ENCODE measurements around the gene IGHMBP2.

DNA sequence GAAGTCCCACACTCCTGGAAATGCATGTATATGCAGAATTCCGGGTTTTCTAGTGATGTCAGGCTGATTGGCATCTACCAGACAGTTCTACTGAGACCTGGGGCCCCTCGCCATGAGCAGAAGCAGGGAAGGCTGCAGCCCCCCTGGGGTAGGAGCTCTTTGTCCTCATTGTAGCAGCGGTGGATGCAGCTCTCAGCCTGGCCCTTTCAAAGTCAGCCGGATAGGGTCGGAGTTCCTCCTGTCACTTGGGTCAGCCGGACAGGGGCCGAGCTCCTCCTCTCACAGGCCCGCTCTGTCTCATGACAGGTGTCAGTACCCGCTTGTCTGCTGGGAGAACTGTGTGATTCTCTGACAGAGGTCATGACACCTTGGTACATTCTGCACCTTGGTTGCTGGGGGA is 47.1 kb downstream of the IGHMBP2 start:
- TF ChIP-seq, protein P1, sequence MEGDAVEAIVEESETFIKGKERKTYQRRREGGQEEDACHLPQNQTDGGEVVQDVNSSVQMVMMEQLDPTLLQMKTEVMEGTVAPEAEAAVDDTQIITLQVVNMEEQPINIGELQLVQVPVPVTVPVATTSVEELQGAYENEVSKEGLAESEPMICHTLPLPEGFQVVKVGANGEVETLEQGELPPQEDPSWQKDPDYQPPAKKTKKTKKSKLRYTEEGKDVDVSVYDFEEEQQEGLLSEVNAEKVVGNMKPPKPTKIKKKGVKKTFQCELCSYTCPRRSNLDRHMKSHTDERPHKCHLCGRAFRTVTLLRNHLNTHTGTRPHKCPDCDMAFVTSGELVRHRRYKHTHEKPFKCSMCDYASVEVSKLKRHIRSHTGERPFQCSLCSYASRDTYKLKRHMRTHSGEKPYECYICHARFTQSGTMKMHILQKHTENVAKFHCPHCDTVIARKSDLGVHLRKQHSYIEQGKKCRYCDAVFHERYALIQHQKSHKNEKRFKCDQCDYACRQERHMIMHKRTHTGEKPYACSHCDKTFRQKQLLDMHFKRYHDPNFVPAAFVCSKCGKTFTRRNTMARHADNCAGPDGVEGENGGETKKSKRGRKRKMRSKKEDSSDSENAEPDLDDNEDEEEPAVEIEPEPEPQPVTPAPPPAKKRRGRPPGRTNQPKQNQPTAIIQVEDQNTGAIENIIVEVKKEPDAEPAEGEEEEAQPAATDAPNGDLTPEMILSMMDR (IDR thresholded peaks at IDR 0.05; ENCODE audit: low read length) = no peak
- TF ChIP-seq EZH2 (IDR thresholded peaks at IDR 0.05; ENCODE audit: borderline replicate concordance, low read length) = no peak

All from OCI-LY1 (cell line).